RKO (cell line): ENCODE measurements around the gene IFNL2.
"Not testable (repeated sequence)": the region's sequence is repeated elsewhere in the genome, so short reads cannot be mapped to it uniquely, and the experiment has no call there.

ENCODE experiments used
- DNase-seq: peaks from one replicate; pipeline ENCODE4 v3.0.0-alpha.2; 2016; ENCODE audit warnings: low spot score

The IFNL2 gene

GRCh38 chr19:39253374-39254149, 14.6 kb upstream of the IFNL2 start:
- DNase-seq, result no peak

DNA sequence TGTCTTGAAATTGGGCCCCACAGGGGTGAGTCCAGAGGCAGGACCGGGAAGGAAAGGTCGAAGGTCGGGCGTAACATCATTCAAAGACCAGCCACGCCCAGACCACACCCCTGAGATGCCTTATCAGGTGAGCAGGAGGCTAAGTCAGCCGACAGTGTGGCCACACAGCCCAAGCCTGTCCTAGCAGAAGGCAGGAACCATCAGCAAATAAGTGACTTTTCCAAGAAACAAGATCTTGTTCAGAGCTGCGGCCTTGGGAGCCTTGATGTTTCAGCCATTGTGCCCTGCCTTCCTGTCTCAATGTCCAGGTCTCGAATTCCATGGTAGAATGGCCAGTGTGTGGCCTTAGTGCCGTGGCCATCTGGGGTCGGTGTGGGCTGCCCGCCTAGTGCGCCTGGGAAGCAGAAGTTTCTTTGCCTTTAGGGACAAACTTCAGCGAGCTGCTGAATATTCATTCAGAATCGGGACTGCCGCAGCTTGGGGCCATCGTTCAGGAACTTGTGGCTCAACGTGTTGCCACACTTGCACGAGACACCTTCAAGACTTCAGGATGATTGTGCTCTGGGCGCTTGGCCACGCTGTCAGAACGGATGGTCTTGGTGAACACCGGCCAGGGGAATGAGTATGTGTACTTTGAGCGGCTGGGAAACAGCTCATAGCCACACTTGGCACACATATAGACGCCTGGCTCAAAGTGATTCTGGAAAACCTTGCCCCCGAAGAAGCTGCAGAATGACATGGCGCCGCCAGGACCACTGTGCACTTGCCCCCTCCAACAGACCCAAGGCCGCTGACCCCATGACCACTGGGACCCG, 13.5 kb upstream of the IFNL2 start:
- no peak for DNase-seq

DNA sequence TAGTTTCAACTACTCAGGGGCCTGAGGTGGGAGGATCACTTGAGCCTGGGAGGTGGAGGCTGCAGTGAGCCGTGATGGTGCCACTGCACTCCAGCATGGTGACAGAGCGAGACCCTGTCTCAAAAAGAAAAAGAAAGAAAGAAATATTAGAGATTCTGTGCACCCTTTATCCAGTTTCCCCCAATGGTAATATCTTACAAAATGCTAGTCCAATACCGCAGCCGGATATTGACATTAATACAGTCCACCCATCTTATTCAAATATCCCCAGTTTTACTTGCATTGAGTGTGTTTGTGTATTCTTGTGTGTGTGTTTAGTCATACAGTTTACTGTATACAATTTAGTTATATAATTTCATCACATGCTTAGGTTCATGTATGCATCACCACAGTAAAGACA, 11.0 kb upstream of the IFNL2 start:
- no peak for DNase-seq

- no peak for DNase-seq
These were observed 6.5 kb upstream of the IFNL2 start for GRCh38 chr19:39261704-39262103.

- no peak for DNase-seq
These were observed 5.7 kb upstream of the IFNL2 start for GRCh38 chr19:39262496-39262895.

DNA sequence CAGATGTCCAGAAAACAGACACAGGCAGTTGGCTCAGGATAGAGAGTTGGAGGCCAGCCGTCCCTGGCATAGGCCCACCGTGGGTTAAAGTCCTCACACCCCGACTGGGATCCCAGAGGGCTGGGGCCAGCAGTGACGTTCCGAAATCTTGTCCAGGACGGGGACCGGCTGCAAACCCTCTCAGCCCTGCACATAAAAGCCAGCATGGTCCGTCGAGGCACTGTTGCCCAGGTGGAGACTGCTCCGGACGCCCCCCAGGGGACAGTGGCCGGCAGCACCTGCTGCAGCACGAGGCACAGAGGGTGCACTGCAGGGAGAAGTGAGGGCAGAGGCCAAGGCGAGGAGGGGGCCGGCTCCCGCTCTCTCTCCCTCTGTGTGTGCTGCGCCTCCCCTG, 4.3 kb upstream of the IFNL2 start:
- DNase-seq, result no peak

GRCh38 chr19:39264306-39265290, 3.6 kb upstream of the IFNL2 start:
- no peak for DNase-seq

DNA sequence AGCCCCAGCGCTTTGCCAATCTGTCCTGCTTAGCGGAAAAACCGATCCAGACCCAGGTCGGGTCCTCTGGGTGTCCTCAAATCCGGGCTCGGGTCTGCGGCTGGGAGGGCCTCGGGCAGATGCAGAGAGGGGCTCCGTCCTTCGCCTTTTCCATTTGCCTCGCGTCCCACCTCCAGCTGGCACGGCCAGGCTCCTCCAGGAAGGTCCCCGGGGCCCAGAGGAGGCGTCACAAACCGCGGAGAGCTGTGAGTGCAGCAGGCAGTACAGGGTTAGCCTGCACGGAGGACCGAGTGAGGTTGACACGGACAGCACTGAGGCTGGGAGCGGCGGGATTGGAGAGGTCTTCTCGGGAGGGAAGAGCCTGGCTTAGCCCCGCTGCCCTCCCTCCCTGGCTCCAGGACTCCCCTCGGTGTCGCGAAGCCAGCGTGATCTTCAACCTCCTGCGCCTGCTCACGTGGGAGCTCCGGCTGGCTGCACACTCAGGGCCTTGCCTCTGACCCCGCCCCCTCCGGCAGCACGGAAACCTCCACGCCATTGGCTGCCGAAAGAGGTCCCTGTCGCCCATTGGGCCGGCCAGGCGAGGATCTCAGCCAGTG, 2.8 kb upstream of the IFNL2 start:
- no peak for DNase-seq

DNA sequence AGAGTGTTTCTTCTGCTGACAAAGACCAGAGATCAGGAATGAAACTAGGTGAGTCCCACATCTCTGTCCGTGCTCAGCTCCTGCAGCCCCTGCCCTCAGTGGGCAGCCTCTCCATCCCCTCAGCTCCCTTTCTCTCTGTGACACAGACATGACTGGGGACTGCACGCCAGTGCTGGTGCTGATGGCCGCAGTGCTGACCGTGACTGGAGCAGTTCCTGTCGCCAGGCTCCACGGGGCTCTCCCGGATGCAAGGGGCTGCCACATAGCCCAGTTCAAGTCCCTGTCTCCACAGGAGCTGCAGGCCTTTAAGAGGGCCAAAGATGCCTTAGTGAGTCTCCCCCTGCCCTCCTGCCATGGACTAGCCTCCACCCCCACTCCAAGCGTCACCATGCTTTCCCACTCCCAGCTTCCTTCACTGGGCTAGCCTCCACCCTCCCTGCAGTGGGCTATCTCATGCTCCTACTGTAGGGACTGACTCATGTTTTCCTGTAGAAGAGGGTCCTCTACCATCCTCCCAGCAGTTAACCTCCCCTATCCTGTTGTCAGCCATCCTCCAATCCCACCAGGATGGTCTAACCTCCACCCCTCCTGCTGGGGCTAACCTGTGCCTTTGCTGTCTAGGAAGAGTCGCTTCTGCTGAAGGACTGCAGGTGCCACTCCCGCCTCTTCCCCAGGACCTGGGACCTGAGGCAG, 481 bp downstream of the IFNL2 start:
- not testable (repeated sequence) for DNase-seq

DNA sequence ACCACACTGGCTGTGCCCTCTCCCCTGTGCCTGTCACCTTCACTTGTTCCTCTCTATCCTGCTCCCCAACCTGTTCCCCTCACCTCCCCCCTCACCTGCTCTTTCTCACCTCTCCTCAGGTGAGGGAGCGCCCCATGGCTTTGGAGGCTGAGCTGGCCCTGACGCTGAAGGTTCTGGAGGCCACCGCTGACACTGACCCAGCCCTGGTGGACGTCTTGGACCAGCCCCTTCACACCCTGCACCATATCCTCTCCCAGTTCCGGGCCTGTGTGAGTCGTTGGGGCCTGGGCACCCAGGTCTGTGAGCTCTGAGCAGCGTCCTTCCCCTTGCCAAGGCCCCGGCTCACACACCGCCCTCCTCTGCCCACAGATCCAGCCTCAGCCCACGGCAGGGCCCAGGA, 1.2 kb downstream of the IFNL2 start:
- not testable (repeated sequence) for DNase-seq

- no peak for DNase-seq
These were observed 2.1 kb downstream of the IFNL2 start for GRCh38 chr19:39270036-39270871.

- not testable (repeated sequence) for DNase-seq
These were observed 5.7 kb downstream of the IFNL2 start for GRCh38 chr19:39273859-39274258.

GRCh38 chr19:39275578-39275977, 7.4 kb downstream of the IFNL2 start:
- DNase-seq, result no peak

- no peak for DNase-seq
These were observed 8.5 kb downstream of the IFNL2 start for GRCh38 chr19:39276740-39277139.

GRCh38 chr19:39277598-39277997, 9.4 kb downstream of the IFNL2 start:
- no peak for DNase-seq

GRCh38 chr19:39282021-39282420, 13.8 kb downstream of the IFNL2 start:
- DNase-seq, result no peak

DNA sequence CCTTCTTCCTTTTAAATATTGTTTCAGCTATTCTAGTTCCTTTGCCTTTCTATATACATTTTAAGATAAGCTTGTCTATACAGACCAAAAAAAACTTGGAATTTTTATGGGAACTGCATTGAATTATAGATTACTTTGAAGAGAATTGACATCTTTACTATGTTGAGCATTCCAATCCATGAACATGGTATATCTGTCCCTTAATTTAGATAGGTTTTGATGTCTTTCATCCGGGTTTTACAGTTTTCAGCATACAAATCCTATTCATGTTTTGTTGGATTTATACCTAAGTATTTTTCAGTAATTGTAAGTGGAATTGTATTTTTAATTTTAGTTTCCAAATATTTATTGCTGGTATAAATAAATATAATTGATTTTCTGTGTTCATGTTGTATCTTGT, 15.8 kb downstream of the IFNL2 start:
- DNase-seq, result no peak

DNA sequence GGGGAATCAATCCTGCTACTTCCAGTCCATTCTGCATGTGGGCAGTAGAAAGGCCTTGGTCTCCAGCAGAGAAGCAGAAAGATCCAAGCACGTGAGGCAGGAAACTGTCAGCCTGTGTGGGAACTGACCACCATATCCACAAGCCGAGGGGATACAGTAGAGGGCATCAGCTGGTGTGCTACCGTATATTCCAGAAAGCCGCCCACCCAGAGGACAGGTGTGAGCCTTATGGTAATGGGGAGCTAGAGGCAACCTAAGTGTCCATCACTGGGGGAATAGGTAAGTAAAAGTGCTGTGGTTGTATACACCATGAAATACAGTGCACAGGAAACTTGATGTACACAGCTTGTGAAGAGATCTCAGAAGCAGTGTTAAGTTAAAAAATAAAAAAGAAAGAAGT, 25.2 kb downstream of the IFNL2 start:
- DNase-seq, result no peak

DNA sequence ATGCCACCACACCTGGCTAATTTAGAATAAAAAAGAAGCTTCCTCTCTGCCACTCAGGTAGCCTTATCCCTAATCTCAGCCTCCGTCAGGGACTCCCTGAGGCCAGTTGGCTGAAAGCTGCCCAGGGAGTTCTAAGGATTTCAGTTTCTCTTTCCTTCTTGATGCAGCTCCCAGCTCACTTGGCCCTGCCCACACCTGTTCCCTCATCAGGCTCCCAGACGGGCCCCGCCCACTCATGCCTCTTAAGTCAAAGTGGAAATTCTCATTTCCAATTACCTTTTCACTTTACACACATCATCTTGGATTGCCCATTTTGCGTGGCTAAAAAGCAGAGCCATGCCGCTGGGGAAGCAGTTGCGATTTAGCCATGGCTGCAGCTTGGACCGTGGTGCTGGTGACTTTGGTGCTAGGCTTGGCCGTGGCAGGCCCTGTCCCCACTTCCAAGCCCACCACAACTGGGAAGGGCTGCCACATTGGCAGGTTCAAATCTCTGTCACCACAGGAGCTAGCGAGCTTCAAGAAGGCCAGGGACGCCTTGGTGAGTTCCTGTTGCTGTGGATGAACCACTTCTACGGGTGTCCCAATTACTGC, 28.0 kb downstream of the IFNL2 start, which contains the start of gene IFNL1:
Gene IFNL1, plus strand, starts transcription at position 353 of the 591 bp plus-strand sequence. Its CDS starts 15 bp downstream, at position 368.
- no peak for DNase-seq

DNA sequence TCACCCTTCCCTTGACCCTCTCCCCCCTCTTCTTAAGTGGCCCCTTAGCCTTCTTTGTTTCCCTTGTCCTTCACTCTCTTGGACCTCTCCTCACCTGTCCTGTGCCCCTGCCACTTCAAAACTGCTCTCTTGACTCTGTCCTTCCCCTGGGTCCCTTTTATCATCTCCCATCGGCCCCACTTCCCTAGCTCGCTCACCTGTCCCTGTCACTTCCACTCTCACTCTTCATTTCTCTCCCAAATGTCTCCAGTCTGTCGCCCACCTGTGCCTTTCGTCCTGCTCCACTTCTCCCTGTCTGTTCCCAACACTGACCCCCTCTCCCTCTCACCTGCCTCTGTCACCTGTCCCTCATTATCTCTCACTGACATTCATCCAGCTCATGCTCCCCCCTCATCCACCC, 28.7 kb downstream of the IFNL2 start:
- DNase-seq, result no peak
